HL-60/S4 treated with phorbol 12-myristate 13-acetate at 8.2 ng/mL for 4 days and 3 days (cell line): ENCODE results near the gene TMEM179B.

Experiments
- in situ Hi-C: fragments of 300-500 bp; cut with MboI; formaldehyde crosslinking; loops from 2 replicates; pipeline ENCODE4 v1.15.0; 2022; ENCODE audit warnings: low sequenced_read_pairs

TMEM179B gene

DNA sequence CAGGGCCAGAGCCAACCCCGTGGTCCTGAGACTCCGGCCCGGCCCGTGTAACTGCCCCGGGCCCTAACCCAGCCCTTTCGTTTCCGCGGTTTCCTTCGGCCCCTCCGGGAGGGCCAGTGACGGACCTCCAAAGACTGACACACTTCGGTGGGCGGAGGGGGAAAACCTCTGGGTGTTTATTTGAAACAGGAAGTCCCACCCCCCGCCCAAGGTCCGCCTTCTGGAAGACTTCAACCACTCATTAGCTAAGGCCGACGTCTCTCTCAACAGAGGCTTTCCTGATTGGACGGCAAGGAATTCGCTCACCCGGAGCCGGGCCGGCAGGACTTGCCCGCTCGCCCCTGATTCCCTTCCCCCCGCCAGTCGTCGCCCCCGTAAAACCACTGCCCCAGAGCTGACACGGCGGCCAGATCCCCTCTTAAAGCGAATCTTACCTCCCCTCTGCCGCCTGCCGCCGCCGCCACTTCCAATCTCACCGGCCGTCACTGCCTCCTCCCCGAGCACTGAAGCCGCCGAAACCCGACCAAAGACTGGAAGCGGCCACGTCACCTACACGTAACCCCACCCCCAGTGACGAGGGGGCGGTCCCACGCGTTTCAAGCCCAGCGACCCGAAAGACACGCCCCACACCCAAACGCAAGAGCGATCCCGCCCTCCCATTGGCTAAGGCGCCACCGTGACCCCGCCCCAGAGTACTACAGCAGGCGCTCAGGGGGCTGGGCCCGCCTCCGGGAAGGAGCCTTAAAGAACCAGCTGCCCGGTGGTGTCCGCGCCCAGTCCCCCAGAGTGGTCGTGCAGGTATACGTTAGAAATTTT is 44.5 kb downstream of the TMEM179B start, which contains the start of gene STX5:
TSS of gene STX5 (minus strand) at position 532 of the 816 bp plus-strand sequence. CDS start 808 bp downstream, outside the sequence.
- in situ Hi-C loops, result no loop called here

- in situ Hi-C loops, result no loop called here
Observed at GRCh38 chr11:62832336-62833234, 45.4 kb downstream of the TMEM179B start, which contains the start of gene TEX54. Gene TEX54 (minus strand): TSS chr11:62832841.

GRCh38 chr11:62835336-62835735 is 48.1 kb downstream of the TMEM179B start:
- in situ Hi-C loops, result no loop called here

GRCh38 chr11:62839050-62839945 is 52.1 kb downstream of the TMEM179B start, which contains the start of gene WDR74:
Gene WDR74 (minus strand): TSS chr11:62839590. CDS start chr11:62839570, 20 bp downstream.
- in situ Hi-C loops, result no loop called here
